HepG2 (cell line): ENCODE results near the gene WDR73. TPM values are rescaled to one million over a fixed set of nuclear protein-coding genes. Genes with fewer than 3 reads are reported as not detected.

Source experiments
- BHLHE40 ChIP-seq: IDR thresholded peaks from 2 replicates; pipeline ENCODE4 v1.6.1; 2011; ENCODE audit warnings: low read length, improper control_type of control experiment
- ESRRA ChIP-seq: sonication (generic); formaldehyde crosslinking; IDR thresholded peaks from 2 replicates; pipeline ENCODE4 v1.5.1; 2020; ENCODE audit warnings: mild to moderate bottlenecking, low read depth, missing genetic modification reagents
- GATAD2A ChIP-seq: IDR thresholded peaks from 2 replicates; pipeline ENCODE4 v1.6.1; 2016
- HMG20A ChIP-seq: IDR thresholded peaks from 2 replicates; pipeline ENCODE4 v1.6.1; 2016; ENCODE audit warnings: borderline replicate concordance
- MIER2 ChIP-seq: IDR thresholded peaks from 2 replicates; pipeline ENCODE4 v1.6.1; 2016; ENCODE audit warnings: missing biosample characterization, missing genetic modification reagents
- MTA1 ChIP-seq: sonication (generic); formaldehyde crosslinking; IDR thresholded peaks from 2 replicates; pipeline ENCODE4 v1.4.0; 2020; ENCODE audit warnings: missing genetic modification reagents, mild to moderate bottlenecking, borderline replicate concordance
- PRDM4 ChIP-seq: sonication (generic); formaldehyde crosslinking; IDR thresholded peaks from 2 replicates; pipeline ENCODE4 v1.9.0; 2021; ENCODE audit warnings: missing genetic modification reagents, borderline replicate concordance
- RXRA ChIP-seq: sonication (generic); formaldehyde crosslinking; IDR thresholded peaks from 2 replicates; pipeline ENCODE4 v1.5.1; 2020; ENCODE audit warnings: missing genetic modification reagents
- TEAD3 ChIP-seq: optimal IDR thresholded peaks from 2 replicates; pipeline ENCODE3; 2016; ENCODE audit warnings: borderline replicate concordance
- ZBTB7B ChIP-seq: sonication (generic); formaldehyde crosslinking; IDR thresholded peaks from 2 replicates; pipeline ENCODE4 v1.4.0; 2020; ENCODE audit warnings: missing genetic modification reagents
- ZMYM2 ChIP-seq: sonication (generic); formaldehyde crosslinking; IDR thresholded peaks from 2 replicates; pipeline ENCODE4 v1.8.0; 2022; ENCODE audit warnings: mild to moderate bottlenecking, missing genetic modification reagents
- ZNF614 ChIP-seq: IDR thresholded peaks from 2 replicates; pipeline ENCODE4 v1.6.1; 2018; ENCODE audit warnings: missing biosample characterization, missing genetic modification reagents, inconsistent platforms, borderline replicate concordance
- ZSCAN12 ChIP-seq: sonication (generic); formaldehyde crosslinking; IDR thresholded peaks from 2 replicates; pipeline ENCODE4 v1.9.0; 2021; ENCODE audit warnings: mild to moderate bottlenecking, missing genetic modification reagents
- polyA plus RNA-seq, 8 experiments: library from polyadenylated mRNA; depleted of rRNA in 3 of 8; stranded (reverse) in 7 of 8; unstranded in 1 of 8; fragments of >200 nt; fragmentation: Illumina TruSeq in 4 of 8; extraction: Trizol in 4 of 8; gene quantifications; 2 replicates each; pipeline versions ENCODE4 v1.2.1 to v1.2.3, GENCODE V29; 2011 to 2016; ENCODE audit warnings: low read depth in 4 of 8, missing spikeins in 1 of 8, mixed read lengths in 1 of 8; ENCODE audit not compliant: insufficient read depth in 1 of 8
- total RNA-seq, 5 experiments: library from RNA; depleted of rRNA; stranded (reverse); fragments of >200 nt; fragmentation: Illumina TruSeq; extraction: Trizol; gene quantifications; 2 replicates each; pipeline ENCODE4 v1.2.3, GENCODE V29; 2016; ENCODE audit warnings: low read depth in 1 of 5
- TF ChIP-seq, protein P1 (sequence below): sonication (generic); formaldehyde crosslinking; IDR thresholded peaks from 2 replicates; pipeline ENCODE4 v1.4.0; 2020; ENCODE audit warnings: mild to moderate bottlenecking, low read depth, missing genetic modification reagents
- TF ChIP-seq, protein P2 (sequence below): sonication (generic); formaldehyde crosslinking; IDR thresholded peaks from 2 replicates; pipeline ENCODE4 v1.8.0; 2022; ENCODE audit warnings: mild to moderate bottlenecking, missing genetic modification reagents; ENCODE audit not compliant: insufficient replicate concordance
- TF ChIP-seq, protein P3 (sequence below): sonication (generic); formaldehyde crosslinking; IDR thresholded peaks from 2 replicates; pipeline ENCODE4 v1.8.0; 2022; ENCODE audit warnings: missing genetic modification reagents, mild to moderate bottlenecking, moderate library complexity, borderline replicate concordance
- TF ChIP-seq, protein P4 (sequence below): IDR thresholded peaks from 2 replicates; pipeline ENCODE4 v1.6.1; 2016; ENCODE audit warnings: control low read depth

Gene WDR73
- total and polyA plus RNA-seq, 2 of the 13 experiments (the other 11 are each of a cell fraction or from before 2014, with no cell fraction given) = 20.0 to 35.5 TPM

GRCh38 chr15:84606653-84607120 lies 47.4 kb downstream of the WDR73 start (continued):
- TF ChIP-seq ZBTB7B (peak; percentile 73; the same call in 1 of the 2 replicates), ZNF614 (CRISPR knock-in tag) (peak; percentile 81; the same call in 1 of the 2 replicates), ZMYM2 (peak; percentile 49; the same call in 1 of the 2 replicates), MIER2 (CRISPR knock-in tag) (peak; percentile 60; the same call in 1 of the 2 replicates), RXRA (CRISPR knock-in tag) (peak; percentile 71; the same call in 1 of the 2 replicates), MTA1 (0 out of 2 replicates have a peak, but pooled peaks have one; percentile 51), ESRRA (peak; percentile 72; the same call in 1 of the 2 replicates), ZSCAN12 (CRISPR knock-in tag) (no peak), GATAD2A (peak; percentile 93), BHLHE40 (peak; percentile 62), PRDM4 (CRISPR knock-in tag) (no peak), HMG20A (CRISPR knock-in tag) (peak; percentile 92), TEAD3 (peak; percentile 36)
- TF ChIP-seq, protein P1, sequence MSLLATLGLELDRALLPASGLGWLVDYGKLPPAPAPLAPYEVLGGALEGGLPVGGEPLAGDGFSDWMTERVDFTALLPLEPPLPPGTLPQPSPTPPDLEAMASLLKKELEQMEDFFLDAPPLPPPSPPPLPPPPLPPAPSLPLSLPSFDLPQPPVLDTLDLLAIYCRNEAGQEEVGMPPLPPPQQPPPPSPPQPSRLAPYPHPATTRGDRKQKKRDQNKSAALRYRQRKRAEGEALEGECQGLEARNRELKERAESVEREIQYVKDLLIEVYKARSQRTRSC (CRISPR knock-in tag) = no peak
- TF ChIP-seq, protein P2, sequence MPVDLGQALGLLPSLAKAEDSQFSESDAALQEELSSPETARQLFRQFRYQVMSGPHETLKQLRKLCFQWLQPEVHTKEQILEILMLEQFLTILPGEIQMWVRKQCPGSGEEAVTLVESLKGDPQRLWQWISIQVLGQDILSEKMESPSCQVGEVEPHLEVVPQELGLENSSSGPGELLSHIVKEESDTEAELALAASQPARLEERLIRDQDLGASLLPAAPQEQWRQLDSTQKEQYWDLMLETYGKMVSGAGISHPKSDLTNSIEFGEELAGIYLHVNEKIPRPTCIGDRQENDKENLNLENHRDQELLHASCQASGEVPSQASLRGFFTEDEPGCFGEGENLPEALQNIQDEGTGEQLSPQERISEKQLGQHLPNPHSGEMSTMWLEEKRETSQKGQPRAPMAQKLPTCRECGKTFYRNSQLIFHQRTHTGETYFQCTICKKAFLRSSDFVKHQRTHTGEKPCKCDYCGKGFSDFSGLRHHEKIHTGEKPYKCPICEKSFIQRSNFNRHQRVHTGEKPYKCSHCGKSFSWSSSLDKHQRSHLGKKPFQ = peak; percentile 66
- TF ChIP-seq, protein P3, sequence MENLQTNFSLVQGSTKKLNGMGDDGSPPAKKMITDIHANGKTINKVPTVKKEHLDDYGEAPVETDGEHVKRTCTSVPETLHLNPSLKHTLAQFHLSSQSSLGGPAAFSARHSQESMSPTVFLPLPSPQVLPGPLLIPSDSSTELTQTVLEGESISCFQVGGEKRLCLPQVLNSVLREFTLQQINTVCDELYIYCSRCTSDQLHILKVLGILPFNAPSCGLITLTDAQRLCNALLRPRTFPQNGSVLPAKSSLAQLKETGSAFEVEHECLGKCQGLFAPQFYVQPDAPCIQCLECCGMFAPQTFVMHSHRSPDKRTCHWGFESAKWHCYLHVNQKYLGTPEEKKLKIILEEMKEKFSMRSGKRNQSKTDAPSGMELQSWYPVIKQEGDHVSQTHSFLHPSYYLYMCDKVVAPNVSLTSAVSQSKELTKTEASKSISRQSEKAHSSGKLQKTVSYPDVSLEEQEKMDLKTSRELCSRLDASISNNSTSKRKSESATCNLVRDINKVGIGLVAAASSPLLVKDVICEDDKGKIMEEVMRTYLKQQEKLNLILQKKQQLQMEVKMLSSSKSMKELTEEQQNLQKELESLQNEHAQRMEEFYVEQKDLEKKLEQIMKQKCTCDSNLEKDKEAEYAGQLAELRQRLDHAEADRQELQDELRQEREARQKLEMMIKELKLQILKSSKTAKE (CRISPR knock-in tag) = peak; percentile 85
- TF ChIP-seq, protein P4, sequence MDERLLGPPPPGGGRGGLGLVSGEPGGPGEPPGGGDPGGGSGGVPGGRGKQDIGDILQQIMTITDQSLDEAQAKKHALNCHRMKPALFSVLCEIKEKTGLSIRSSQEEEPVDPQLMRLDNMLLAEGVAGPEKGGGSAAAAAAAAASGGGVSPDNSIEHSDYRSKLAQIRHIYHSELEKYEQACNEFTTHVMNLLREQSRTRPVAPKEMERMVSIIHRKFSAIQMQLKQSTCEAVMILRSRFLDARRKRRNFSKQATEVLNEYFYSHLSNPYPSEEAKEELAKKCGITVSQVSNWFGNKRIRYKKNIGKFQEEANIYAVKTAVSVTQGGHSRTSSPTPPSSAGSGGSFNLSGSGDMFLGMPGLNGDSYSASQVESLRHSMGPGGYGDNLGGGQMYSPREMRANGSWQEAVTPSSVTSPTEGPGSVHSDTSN (CRISPR knock-in tag) = no peak
